HG02884 (cell line): ENCODE results near the gene ZNF227.
"Not testable (repeated sequence)": the region's sequence is repeated elsewhere in the genome, so short reads cannot be mapped to it uniquely, and the experiment has no call there.

ENCODE experiments used
- ATAC-seq: cut with Tn5 transposase; IDR thresholded peaks from one replicate; pipeline ENCODE4 v1.9.1; 2021; ENCODE audit warnings: mild to moderate bottlenecking, moderate library complexity; ENCODE audit not compliant: unreplicated experiment

Gene ZNF227

DNA sequence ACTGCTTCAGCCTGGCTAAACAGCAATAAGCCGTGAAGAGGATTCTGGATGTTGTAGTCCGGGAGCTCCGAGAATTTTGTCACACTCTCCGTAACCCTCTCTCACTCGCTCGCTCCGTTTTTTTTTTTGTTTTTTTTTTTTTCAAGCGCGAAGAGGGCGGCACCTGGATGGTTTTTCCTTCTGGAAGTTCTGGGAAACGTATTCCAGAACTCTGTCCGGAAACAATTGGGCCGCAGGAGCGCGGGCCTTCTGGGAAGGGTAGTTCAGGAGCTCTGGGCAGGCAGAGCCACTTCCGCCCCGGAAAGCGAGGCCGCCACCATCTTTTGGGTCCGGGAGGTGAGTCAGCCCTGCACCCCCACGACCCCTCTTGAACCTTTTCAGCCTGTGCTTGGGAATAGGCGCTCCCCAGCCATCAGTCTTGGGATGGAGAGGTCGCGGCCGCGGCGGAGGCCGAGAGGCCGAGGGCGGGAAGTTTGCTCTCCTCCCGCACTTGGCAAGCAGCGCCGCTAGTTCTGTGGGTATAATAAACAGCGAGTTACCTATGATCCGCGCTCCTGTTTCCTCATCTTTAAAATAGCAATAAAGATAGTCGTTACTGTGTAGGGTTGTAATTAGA lies at the start of gene ZNF227:
TSS of gene ZNF227 (plus strand) at position 283 of the 616 bp plus-strand sequence. CDS start 5,261 bp downstream, outside the sequence.
- peak; percentile 78 for ATAC-seq

DNA sequence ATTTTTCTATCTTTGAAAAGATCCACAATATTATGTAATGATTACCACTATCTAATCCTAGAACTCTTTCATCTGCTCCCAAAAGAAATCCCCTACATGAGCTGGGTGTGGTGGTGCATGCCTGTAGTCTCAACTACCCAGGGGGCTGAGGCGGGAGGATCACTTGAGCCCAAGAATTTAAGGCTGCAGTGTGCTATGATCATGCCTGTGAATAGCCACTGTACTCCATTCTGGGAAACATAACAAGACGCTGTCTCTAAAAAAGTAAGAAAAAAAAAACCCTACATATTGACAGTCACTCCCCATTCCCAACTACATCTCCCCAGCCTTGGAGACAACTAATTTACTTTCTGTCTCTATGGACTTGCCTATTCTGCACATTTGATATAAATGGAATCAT lies 48.5 kb upstream of the ZNF227 start:
- no peak for ATAC-seq

DNA sequence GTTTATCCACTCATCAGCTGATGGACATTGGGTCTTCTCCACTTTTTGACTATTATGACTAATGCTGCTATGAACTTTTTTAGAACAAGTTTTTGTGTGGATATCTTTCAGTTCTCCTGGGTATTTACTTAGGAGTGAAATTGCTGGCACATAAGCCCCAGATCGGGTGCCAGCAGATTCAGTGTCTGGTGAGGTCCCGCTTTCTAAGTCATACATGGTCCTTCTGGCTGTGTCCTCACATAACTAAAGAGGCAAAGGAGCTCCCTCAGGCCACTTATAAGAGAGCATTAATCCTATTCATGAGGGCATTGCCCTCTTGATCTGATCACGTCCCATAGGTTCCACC lies 48.0 kb upstream of the ZNF227 start:
- peak; percentile 13 for ATAC-seq

DNA sequence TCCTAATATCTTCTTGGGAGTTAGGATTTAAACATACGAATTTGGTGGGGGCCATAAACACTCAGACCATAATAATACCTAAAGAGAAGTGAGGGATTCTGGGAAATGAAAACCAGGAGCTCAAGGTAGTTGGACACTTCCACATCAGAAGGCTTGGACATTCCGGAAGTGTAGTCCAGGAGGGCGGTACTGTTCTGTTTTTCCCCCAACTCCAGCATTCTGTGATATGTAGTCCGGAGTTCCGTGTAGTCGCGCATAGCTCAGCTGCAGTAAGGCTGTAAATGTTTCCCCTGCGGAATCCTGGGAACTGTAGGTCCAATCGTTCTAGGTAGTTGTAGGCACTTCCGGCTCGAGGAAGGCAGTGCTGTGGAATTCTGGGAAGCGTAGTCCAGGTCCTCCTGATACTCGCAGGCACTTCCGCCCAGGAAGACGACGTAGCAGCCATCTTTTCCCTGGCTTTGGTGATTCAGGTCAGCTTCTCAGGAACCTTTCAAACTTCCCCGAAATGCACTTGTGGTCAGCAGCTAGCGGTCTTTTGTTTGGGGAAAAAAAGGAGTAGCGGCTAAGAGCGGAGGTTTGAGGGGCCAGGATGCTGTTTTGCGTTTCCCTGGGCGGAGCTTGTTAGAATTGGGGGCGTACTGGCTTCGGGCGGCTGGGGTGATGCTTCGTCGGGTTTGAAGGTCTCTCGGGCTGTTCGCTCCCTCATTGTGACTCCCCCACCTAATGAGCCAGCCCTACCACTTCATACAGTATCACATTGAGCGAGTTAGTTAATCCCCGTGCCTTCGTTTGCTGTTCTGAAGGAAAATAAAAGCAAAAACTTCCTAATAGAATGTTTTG lies 47.4 kb upstream of the ZNF227 start, which contains the start of gene ZNF226:
TSS of gene ZNF226 (plus strand) at position 428 of the 840 bp plus-strand sequence. CDS start 4,981 bp downstream, outside the sequence.
- peak; percentile 90 for ATAC-seq

DNA sequence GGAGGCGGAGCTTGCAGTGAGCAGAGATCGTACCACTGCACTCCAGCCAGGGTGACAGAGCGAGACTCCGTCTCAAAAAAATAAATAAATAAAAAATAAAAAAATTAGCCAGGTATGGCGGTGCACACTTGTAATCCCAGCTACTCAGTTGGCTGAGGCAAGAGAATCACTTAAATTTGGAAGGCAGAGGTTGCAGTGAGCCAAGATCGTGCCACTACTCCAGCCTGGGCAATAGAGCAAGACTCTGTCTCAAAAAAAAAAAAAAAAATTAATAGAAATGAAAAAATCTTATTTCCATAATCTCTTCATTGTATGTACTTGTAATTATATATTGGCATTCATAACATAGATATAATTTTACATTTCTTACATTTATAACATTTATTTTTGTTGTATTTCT lies 41.7 kb upstream of the ZNF227 start:
- ATAC-seq, result not testable (repeated sequence)

DNA sequence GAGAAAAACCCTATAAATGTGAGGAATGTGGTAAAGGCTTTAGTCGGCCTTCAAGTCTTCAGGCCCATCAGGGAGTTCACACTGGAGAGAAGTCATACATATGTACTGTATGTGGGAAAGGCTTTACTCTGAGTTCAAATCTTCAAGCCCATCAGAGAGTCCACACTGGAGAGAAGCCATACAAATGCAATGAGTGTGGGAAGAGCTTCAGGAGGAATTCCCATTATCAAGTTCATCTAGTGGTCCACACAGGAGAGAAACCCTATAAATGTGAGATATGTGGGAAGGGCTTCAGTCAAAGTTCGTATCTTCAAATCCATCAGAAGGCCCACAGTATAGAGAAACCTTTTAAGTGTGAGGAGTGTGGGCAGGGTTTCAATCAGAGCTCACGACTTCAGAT lies 35.7 kb upstream of the ZNF227 start:
- no peak for ATAC-seq

DNA sequence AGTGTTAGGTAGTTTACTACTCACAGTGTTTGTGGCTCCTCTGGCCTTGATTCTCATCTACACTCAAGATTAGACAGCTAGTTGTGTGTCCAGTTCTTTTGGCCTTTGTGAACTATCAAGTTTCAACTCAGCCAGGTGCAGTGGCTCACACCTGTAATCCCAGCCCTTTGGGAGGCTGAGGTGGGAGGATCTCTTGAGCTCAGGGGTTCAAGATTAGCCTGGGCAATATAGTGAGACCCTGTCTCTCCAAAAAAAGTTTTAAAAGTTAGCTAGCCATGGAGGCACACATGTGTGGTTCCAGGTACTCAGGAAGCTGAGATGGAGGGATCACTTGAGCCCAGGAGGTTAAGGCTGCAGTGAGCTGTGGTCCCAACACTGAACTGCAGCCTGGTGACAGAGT lies 31.4 kb upstream of the ZNF227 start:
- ATAC-seq, result no peak

DNA sequence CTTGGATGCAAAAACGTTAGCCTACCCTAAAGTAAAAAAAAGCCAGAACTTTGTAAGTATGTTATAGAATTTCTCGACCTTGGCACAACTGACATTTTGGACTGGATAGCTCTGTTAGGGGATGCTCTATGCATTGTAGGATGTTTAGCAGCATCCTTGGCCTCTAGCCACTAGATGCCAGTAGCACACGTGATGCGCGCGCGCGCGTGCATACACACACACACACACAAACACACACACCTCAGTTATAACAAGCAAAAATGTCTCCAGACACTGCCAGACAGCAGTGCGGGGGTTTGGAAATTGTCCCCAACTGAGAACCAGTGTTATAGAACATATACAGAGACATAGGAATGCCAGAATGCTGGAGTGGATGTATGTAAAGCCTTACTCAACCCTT lies 30.2 kb upstream of the ZNF227 start:
- ATAC-seq, result no peak

DNA sequence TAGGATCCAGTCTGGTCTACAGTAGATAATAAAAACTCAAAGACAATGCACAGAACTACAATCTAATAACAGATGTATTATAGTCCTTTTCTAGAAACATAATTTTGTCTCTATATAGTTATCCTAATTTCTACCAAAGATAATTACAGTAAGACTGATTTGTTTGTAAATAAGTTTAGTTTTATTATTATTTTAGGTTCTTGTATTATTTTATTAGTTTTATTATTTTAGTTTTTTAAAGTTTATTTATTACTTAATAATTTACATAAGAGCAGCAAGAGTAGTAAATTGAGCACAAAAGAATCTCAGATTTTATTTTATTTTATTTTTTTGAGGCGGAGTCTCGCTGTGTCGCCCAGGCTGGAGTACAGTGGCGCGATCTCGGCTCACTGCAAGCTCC lies 22.3 kb upstream of the ZNF227 start:
- ATAC-seq, result no peak

DNA sequence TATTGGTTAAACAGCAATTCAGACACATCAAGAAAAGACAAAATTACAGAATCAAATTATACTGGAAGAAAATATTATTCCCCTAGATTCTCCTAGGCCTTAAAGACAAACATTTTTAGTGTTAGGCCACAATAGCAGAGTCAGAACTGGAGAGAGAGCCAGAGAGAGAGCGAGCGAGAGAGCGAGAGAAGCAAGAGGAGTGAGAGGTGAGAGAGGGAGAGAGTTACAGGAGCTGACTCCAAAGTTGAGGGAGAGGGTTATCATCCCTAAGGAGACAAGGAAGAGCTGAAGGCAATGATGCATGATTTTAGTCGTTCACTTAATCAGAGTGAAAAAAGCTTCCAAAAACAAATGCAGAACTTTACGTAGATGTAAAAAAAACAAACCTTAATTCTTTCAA lies 20.2 kb upstream of the ZNF227 start:
- no peak for ATAC-seq

DNA sequence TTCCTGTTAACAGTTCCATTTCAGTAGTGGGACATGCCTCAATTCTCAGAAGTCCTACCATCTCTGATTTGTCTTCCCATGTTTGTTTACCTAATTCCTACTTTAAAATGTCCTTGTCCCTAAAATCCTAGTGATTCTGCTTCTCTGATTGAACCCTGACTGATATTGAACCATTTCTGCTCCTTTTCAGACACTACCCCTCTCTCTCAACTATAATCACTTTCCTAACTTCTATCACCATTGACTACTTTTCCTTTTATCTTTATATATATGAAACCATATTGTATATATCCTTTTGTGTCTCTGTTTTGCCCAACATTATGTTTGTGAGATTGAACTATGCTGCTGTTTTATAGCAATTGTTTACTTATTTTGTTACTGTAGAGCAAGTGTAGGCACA lies 15.6 kb upstream of the ZNF227 start:
- ATAC-seq, result no peak

DNA sequence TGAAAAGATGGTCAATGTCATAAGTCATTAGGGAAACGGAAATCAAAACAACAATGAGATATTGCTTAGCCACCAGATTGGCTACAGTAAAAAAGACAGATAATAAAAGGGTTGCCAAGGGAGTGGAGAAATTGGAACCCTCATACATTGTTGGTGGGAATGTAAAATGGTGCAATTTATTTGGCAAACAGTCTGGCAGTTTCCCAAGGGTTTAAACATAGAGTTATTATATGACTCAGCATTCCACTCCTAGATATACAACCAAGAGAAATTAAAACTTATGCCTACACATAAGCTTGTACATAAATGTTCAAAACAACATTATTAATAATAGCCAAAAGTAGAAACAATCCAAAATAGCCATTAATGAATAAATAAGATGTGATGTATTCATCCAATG lies 9.9 kb upstream of the ZNF227 start:
- no peak for ATAC-seq

DNA sequence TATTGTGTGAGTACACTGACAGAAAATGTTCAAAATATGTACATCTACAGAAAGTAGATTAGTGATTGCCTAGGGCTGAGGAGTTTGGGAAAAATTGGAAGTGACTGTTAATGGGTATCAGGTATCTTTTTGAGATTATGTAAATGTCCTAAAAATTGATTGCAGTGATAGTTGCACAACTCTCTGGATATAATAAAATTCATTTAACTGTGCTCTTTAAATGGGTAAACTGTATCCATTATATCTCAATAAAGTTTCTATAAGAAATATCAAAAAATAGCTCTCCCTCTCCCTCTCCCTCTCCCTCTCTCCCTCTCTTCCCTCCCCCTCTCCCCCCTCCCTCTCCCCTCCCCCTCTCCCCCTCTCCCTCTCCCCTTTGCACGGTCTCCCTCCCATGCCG lies 9.4 kb upstream of the ZNF227 start:
- no peak for ATAC-seq

DNA sequence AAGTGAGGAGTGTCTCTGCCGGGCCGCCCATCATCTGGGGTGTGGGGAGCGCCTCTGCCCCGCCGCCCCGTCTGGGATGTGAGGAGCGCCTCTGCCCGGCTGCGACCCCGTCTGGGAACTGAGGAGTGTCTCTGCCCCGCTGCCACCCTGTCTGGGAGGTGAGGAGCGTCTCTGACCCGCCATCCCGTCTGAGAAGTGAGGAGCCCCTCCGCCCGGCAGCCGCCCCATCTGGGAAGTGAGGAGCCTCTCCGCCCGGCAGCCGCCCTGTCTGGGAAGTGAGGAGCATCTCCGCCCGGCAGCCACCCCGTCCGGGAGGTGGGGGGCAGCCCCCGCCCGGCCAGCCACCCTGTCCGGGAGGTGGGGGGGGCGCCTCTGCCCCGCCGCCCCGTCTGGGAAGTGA lies 8.5 kb upstream of the ZNF227 start:
- ATAC-seq, result not testable (repeated sequence)

DNA sequence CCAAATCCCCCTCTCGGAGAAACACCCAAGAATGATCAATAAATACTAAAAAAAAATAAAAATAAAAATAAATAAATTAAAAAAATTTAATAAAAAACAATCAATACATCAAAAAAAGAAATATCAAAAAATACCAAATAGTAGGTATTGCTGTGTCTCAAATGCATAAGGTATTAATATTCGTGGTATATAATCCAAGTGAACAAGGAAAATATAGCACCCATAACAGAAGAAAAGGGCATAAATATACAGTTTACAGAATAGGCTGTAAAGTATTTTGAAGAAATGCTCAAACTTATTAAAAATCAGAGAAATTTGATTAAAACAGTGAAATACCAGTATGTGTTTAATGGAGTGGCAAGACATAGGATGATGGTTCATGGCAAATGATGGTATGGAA lies 7.6 kb upstream of the ZNF227 start:
- ATAC-seq, result no peak

DNA sequence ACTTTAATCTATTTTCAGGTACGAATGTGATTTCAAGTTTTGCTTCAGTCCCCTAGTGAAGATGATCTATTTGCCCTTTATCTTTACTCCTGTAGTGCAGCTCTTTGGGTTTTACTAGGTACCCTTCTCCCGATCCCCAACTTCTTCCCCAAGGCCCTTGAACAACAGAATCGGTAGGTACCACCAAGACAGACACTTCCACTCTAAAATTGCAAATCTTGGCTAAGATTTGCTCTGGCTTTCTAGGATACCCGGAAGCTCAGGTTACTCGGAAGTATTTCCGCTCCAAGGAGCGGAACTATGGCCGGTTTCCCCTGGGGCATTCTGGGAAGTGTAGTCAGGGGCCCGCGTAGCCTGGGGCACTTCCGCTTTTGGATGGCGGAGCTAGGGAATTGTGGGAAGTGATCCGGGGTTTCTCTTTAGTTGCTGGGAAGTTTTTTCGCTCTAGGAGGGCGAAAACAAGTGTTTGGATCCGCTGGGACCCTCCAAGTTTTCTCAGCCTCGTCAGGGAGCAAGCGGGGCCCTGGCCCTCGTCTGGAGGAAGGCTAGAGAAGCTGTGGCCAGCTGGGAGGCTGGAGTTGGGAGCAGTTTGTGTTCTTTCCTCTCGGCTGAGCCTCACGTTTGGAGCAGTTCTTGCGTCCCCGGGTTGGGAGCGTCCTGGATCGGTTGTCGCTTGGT lies 5.1 kb upstream of the ZNF227 start:
- ATAC-seq, result peak; percentile 95

DNA sequence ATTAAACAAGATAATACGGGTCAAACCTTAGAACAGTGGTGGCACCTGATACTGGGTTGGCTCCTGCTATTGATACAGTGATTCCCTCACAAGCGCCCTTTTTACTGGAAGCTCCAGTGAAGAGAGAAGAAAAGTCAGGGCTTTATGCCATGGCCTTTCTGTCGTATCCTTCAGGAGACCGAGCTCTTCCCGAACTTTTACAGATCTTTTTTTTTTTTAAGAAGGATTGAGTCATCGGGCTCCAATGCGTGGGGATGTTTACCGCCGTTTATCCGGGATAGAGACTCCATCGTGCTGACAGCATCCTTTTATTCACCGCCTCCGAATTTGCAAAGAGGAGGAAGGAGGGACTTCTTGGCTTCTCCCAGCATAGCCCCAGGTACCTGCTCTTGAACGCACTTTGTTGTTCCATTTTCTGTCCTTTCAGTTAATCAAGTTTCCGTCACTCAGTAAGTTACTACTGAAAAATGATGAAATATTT lies 574 bp downstream of the ZNF227 start:
- ATAC-seq, result peak; percentile 14

DNA sequence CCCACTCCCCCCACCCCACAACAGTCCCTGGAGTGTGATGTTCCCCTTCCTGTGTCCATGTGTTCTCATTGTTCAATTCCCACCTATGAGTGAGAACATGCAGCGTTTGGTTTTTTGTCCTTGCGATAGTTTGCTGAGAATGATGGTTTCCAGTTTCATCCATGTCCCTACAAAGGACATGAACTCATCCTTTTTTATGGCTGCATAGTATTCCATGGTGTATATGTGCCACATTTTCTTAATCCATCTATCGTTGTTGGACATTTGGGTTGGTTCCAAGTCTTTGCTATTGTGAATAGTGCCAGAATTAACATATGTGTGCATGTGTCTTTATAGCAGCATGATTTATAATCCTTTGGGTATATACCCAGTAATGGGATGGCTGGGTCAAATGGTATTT lies 7.6 kb downstream of the ZNF227 start:
- not testable (repeated sequence) for ATAC-seq

DNA sequence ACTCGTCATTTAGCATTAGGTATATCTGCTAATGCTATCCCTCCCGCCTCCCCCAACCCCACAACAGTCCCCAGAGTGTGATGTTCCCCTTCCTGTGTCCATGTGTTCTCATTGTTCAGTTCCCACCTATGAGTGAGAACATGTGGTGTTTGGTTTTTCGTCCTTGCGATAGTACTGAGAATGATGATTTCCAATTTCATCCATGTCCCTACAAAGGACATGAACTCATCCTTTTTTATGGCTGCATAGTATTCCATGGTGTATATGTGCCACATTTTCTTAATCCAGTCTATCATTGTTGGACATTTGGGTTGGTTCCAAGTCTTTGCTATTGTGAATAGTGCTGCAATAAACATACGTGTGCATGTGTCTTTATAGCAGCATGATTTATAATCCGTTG lies 8.4 kb downstream of the ZNF227 start:
- ATAC-seq, result not testable (repeated sequence)

DNA sequence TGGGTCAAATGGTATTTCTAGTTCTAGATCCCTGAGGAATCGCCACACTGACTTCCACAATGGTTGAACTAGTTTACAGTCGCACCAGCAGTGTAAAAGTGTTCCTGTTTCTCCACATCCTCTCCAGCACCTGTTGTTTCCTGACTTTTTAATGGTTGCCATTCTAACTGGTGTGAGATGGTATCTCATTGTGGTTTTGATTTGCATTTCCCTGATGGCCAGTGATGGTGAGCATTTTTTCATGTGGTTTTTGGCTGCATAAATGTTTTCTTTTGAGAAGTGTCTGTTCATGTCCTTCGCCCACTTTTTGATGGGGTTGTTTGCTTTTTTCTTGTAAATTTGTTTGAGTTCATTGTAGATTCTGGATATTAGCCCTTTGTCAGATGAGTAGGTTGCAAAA lies 9.0 kb downstream of the ZNF227 start:
- not testable (repeated sequence) for ATAC-seq

DNA sequence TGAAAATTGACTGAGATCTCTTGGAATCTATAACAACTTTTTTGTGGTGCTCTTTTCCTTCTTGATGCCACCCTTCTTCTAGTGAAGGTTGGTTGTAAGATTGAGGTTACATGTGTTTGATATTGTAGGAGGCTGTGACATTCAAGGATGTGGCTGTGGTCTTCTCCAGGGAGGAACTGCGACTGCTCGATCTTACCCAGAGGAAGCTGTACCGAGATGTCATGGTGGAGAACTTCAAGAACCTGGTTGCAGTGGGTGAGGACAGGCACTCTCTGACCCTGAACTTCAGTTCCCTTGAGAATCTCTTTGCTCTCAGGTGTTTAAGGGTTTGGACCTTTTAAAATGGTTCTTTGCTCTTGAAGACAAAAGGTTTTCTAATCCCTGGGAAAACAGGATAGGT lies 16.0 kb downstream of the ZNF227 start:
- ATAC-seq, result no peak

DNA sequence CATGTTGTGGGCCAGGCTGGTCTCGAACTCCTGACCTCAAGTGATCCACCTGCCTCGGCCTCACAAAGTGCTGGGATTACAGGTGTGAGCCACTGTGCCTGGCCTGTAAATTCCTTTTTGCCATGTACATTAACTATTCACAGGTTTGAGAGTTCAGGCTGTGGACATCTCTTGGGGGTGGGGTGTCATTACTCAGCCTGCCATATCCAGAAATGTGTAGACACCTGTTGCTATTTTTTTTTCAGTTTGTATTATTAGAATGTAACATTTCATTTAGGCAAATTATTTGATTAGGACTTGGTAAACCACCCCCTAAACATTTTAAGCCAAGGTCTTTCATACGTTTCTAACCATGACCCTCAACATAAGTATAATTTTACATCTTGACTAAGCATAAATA lies 20.5 kb downstream of the ZNF227 start:
- no peak for ATAC-seq
